ENCODE results near the gene ATP8B3. TPM values are rescaled to one million over a fixed set of nuclear protein-coding genes. Genes with fewer than 3 reads are reported as not detected.

ATP8B3 gene
- total RNA-seq, 1 donor from 2014 or later, result 0.64 TPM

DNA sequence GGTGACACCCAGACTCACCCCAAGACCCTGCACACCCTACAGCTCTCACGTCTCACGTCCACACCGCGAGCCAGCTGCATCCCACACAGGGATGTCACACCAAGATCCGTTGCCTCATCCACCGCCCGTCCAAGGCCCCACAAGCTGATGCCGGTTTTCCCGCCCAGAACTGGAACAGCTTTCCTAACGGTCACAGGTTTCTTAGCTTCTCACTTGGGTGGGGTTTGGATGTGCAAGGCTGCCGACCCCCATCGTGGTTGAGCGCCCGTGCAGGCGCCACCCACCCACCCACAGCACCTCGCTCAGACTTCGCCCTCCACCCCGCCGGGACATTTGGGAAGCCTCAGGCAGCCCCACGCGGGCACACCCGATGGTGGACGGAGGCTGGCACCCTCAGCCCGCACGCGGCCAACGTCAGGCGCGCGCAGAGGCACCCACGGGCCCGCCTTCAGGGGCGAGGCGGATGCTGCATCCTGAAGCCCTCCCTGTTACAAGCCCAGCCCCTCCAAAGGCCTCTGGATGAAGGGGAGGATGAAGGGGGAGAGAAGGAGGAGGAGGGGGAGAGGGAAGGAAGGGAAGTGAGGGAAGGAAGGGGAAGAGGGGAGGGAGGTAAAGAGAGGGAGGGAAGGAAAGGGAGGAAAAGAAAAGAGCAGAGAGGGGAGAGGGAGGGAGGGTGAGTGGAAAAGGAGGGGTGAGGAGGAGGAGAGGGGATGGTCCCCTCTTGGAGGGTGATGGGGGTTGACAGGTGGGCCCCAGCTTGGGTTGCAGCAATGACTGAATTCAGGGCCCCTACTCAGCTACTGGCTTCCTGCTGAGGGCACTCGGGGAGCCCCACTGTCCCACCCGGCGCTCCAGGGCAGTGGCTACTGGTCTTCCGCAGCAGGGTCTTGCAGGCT, 45.9 kb downstream of the ATP8B3 start:
- ATAC-seq (no peak), DNase-seq (no peak)
- intact Hi-C loops (cut with DNase I), result loop anchor here (10.0 kb wide), 1 partner anchor 221 kb away; no protein-coding TSS in a partner anchor
- no peak overlapping the region for H3K27ac ChIP-seq
- H3K36me3 ChIP-seq, result no peaks in the 10 kb centered on the region
- no peak for TF ChIP-seq CTCF (IDR thresholded peaks at IDR 0.05)
- H3K4me1 ChIP-seq, result peaks cover 2% of the 10 kb centered on the region
- H3K9me3 ChIP-seq, result peaks cover 9% of the 10 kb centered on the region
- H3K4me3 ChIP-seq, result no peak overlapping the region
- peaks cover 86% of the 10 kb centered on the region for H3K27me3 ChIP-seq

- Histone ChIP-seq H3K4me1 (peaks cover 2% of the 10 kb centered on the region), H3K9me3 (peaks cover 1% of the 10 kb centered on the region), H3K4me3 (no peak overlapping the region), H3K27me3 (peaks cover 91% of the 10 kb centered on the region), H3K27ac (no peak overlapping the region), H3K36me3 (no peaks in the 10 kb centered on the region)
- TF ChIP-seq CTCF (IDR thresholded peaks at IDR 0.05), result no peak
- intact Hi-C loops (cut with DNase I), result loop anchor here (10.0 kb wide), 1 partner anchor 221 kb away; no protein-coding TSS in a partner anchor
- no peak for ATAC-seq
- DNase-seq, result no peak
These were observed 46.7 kb downstream of the ATP8B3 start for GRCh38 chr19:1765232-1765903.

GRCh38 chr19:1764729-1765128, 47.3 kb downstream of the ATP8B3 start:
- no peak for DNase-seq
- H3K4me1 ChIP-seq, result peaks cover 2% of the 10 kb centered on the region
- H3K27me3 ChIP-seq, result peaks cover 91% of the 10 kb centered on the region
- no peak for ATAC-seq
- H3K36me3 ChIP-seq, result no peaks in the 10 kb centered on the region
- intact Hi-C loops (cut with DNase I), result loop anchor here (10.0 kb wide), 1 partner anchor 220 kb away; no protein-coding TSS in a partner anchor
- H3K9me3 ChIP-seq, result no peaks in the 10 kb centered on the region
- H3K27ac ChIP-seq, result no peak overlapping the region
- TF ChIP-seq CTCF (IDR thresholded peaks at IDR 0.05), result no peak
- H3K4me3 ChIP-seq, result no peak overlapping the region

DNA sequence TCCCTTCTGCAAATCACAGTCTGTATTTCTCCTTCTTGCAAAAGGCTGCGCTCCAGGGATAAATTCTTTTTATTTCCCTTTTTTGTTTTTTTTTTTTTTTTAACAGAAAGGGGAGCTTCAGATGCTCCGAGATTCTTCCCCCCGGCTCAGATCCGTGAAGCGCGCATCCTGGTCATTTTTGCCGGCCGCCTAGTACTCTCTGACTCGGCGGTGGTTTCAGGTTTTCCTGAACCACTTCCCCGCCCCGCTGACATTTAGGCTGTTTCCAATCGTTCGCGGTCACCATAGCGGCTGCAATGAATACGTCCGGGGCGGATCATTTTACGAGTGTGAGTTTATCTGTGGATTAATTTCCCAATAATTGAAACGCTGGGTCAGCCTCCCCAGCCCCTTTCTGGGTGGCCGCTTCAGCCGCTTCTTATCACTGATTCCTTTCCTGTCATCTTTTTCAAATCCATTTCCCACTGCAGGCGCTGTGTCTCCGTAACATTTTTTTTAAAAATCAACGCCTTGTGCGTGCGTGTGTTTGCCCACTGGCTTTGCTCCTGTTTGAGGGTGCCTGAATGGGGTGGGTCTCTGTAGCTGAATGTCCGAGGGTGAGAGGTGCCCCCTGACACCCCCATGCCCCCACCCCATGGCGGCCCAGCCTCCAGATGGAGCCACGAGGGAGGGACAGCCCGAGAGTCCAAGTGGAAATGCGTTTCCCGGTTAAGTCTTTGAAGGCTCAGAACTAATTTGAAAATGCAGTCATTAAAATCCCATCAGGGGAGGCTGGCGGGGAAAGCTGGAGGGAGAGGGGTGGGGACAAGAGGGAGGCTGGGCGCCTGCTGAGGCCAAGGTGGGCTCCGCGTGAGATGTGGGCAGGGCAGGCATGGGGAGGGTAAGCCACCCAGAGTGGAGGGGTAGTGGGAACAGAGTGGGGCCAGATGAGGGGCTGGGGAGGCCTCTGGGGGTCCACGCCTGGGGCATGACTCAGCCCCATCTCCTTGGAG, 48.1 kb downstream of the ATP8B3 start:
- no peak for DNase-seq
- no peak for TF ChIP-seq CTCF (IDR thresholded peaks at IDR 0.05)
- Histone ChIP-seq H3K4me1 (peaks cover 2% of the 10 kb centered on the region), H3K4me3 (no peak overlapping the region), H3K27ac (no peak overlapping the region), H3K36me3 (no peaks in the 10 kb centered on the region), H3K27me3 (peaks cover 94% of the 10 kb centered on the region), H3K9me3 (no peaks in the 10 kb centered on the region)
- intact Hi-C loops (cut with DNase I), result loop anchor here (10.0 kb wide), 1 partner anchor 219 kb away; no protein-coding TSS in a partner anchor
- ATAC-seq, result no peak

Measured in upper lobe of right lung (tissue), 1 donor.